SK-N-SH (cell line): ENCODE measurements around the gene THADA.
"Not testable (repeated sequence)": the region's sequence is repeated elsewhere in the genome, so short reads cannot be mapped to it uniquely, and the experiment has no call there.

ENCODE experiments used
- CHD2 ChIP-seq: fragments of 150-350 bp; IDR thresholded peaks from 2 replicates; pipeline ENCODE4 v1.6.1; 2018; ENCODE audit warnings: low read length; ENCODE audit not compliant: partially characterized antibody
- CTCF ChIP-seq: fragments of 200-600 bp; sonication (generic); IDR thresholded peaks from 2 replicates; pipeline ENCODE4 v1.6.1; 2017; ENCODE audit warnings: antibody characterized with exemption, mild to moderate bottlenecking, moderate library complexity
- EZH2phosphoT487 ChIP-seq: fragments of 200-600 bp; sonication (generic); IDR thresholded peaks from 2 replicates; pipeline ENCODE4 v1.6.1; 2017; ENCODE audit warnings: low read depth, mixed run types, mild to moderate bottlenecking, antibody characterized with exemption, moderate library complexity, borderline replicate concordance
- FOXM1 ChIP-seq: IDR thresholded peaks from 2 replicates; pipeline ENCODE4 v1.4.0; 2012; ENCODE audit warnings: low read depth, mild to moderate bottlenecking
- MAX ChIP-seq: IDR thresholded peaks from 2 replicates; pipeline ENCODE4 v1.4.0; 2012; ENCODE audit warnings: low read depth
- POLR2AphosphoS5 ChIP-seq: IDR thresholded peaks from 2 replicates; pipeline ENCODE4 v1.6.1; 2012; ENCODE audit warnings: low read depth, low read length
- RFX5 ChIP-seq: IDR thresholded peaks from 2 replicates; pipeline ENCODE4 v1.6.1; 2012; ENCODE audit warnings: mild to moderate bottlenecking, improper control_type of control experiment, low read length
- SMC3 ChIP-seq: IDR thresholded peaks from 2 replicates; pipeline ENCODE4 v1.6.1; 2012; ENCODE audit warnings: low read depth, low read length, improper control_type of control experiment
- ZBTB33 ChIP-seq: IDR thresholded peaks from 2 replicates; pipeline ENCODE4 v1.4.0; 2012; ENCODE audit warnings: low read depth, borderline replicate concordance

GRCh38 chr2:43189861-43190260 lies 406.0 kb downstream of the THADA start:
- TF ChIP-seq CTCF, POLR2AphosphoS5, FOXM1, MAX, ZBTB33, EZH2phosphoT487, SMC3, CHD2, RFX5: not testable (repeated sequence)
